GM23338 (cell line): Measurements from ENCODE around the gene EIF2B1. TPM values are rescaled to one million over a fixed set of nuclear protein-coding genes. Genes with fewer than 3 reads are reported as not detected.

Source experiments
- ATAC-seq: fragments of 200-7000 bp; cut with Tn5 transposase; 3 replicates; pipeline ENCODE4 v1.9.1; 2020
- DNase-seq: peaks from one replicate; pipeline ENCODE4 v3.0.0-alpha.2; 2015; ENCODE audit warnings: low spot score
- H2AFZ ChIP-seq: fragments of 200-600 bp; sonication (generic); 2 replicates; pipeline ENCODE4 v1.8.0; 2016; ENCODE audit warnings: antibody characterized with exemption, mild to moderate bottlenecking, moderate library complexity
- H3F3A ChIP-seq: fragments of 200-600 bp; sonication (generic); replicated peaks from 2 replicates; pipeline ENCODE4 v1.8.0; 2017; ENCODE audit warnings: antibody characterized with exemption, mixed run types, low read depth
- H3K27ac ChIP-seq: fragments of 200-600 bp; sonication (generic); 2 replicates; pipeline ENCODE4 v1.6.1; 2016; ENCODE audit warnings: low read depth
- H3K27me3 ChIP-seq: fragments of 200-600 bp; sonication (generic); 2 replicates; pipeline ENCODE4 v1.8.0; 2016; ENCODE audit warnings: mild to moderate bottlenecking, mixed run types, moderate library complexity; ENCODE audit not compliant: insufficient read depth
- H3K36me3 ChIP-seq: fragments of 200-600 bp; sonication (generic); 2 replicates; pipeline ENCODE4 v1.8.0; 2016; ENCODE audit warnings: mild to moderate bottlenecking; ENCODE audit not compliant: insufficient read depth
- H3K4me1 ChIP-seq: fragments of 200-600 bp; sonication (generic); 2 replicates; pipeline ENCODE4 v1.8.0; 2016; ENCODE audit warnings: mild to moderate bottlenecking, moderate library complexity; ENCODE audit not compliant: insufficient read depth
- H3K4me2 ChIP-seq: fragments of 200-600 bp; sonication (generic); 2 replicates; pipeline ENCODE4 v1.7.1; 2017; ENCODE audit warnings: mixed run types
- H3K4me3 ChIP-seq: fragments of 200-600 bp; sonication (generic); 2 replicates; pipeline ENCODE4 v1.6.1; 2016; ENCODE audit warnings: mixed run types
- H3K79me2 ChIP-seq: fragments of 200-600 bp; sonication (generic); replicated peaks from 2 replicates; pipeline ENCODE4 v1.8.0; 2017; ENCODE audit warnings: mild to moderate bottlenecking; ENCODE audit not compliant: insufficient read depth
- H3K9me2 ChIP-seq: fragments of 200-600 bp; sonication (generic); 2 replicates; pipeline ENCODE4 v1.8.0; 2017; ENCODE audit not compliant: insufficient read depth
- H4K20me1 ChIP-seq: fragments of 200-600 bp; sonication (generic); replicated peaks from 2 replicates; pipeline ENCODE4 v1.8.0; 2017; ENCODE audit warnings: mild to moderate bottlenecking; ENCODE audit not compliant: insufficient read depth
- H3K27ac Mint-ChIP-seq: 2 replicates; pipeline ENCODE4 v1.8.0; 2020; ENCODE audit warnings: inconsistent platforms, mild to moderate bottlenecking, moderate library complexity, mixed read lengths
- H3K27me3 Mint-ChIP-seq: 3 replicates; pipeline ENCODE4 v1.8.0; 2022; ENCODE audit warnings: low read depth, mild to moderate bottlenecking, moderate library complexity, mixed read lengths, inconsistent platforms; ENCODE audit not compliant: insufficient read depth, poor library complexity
- H3K36me3 Mint-ChIP-seq: 3 replicates; pipeline ENCODE4 v1.8.0; 2021; ENCODE audit warnings: low read depth, mild to moderate bottlenecking, inconsistent platforms, moderate library complexity, mixed read lengths
- H3K4me1 Mint-ChIP-seq: 3 replicates; pipeline ENCODE4 v1.8.0; 2020; ENCODE audit warnings: mild to moderate bottlenecking, inconsistent platforms, mixed read lengths
- H3K4me3 Mint-ChIP-seq: 3 replicates; pipeline ENCODE4 v1.8.0; 2021; ENCODE audit warnings: moderate library complexity, mild to moderate bottlenecking, inconsistent platforms, mixed read lengths
- H3K9me3 Mint-ChIP-seq: 3 replicates; pipeline ENCODE4 v1.8.0; 2020; ENCODE audit warnings: moderate library complexity, mild to moderate bottlenecking, inconsistent platforms, mixed read lengths
- CREB1 ChIP-seq: fragments of 250-450 bp; sonication (Bioruptor Pico); IDR thresholded peaks from 2 replicates; pipeline ENCODE4 v1.5.0; 2020; ENCODE audit warnings: low read depth, mild to moderate bottlenecking, moderate library complexity
- EZH2phosphoT487 ChIP-seq: fragments of 200-600 bp; sonication (generic); IDR thresholded peaks from one replicate; pipeline ENCODE4 v1.8.1; 2018; ENCODE audit warnings: antibody characterized with exemption; ENCODE audit not compliant: unreplicated experiment
- JUNB ChIP-seq: IDR thresholded peaks from one replicate; pipeline ENCODE4 v1.6.1; 2016; ENCODE audit warnings: antibody characterized with exemption; ENCODE audit not compliant: unreplicated experiment
- NANOG ChIP-seq: IDR thresholded peaks from 2 replicates; pipeline ENCODE4 v1.6.1; 2016; ENCODE audit warnings: antibody characterized with exemption, borderline replicate concordance
- POLR2AphosphoS5 ChIP-seq: IDR thresholded peaks from 2 replicates; pipeline ENCODE4 v1.6.1; 2016; ENCODE audit warnings: antibody characterized with exemption, low read depth
- REST ChIP-seq: IDR thresholded peaks from one replicate; pipeline ENCODE4 v1.6.1; 2018; ENCODE audit warnings: antibody characterized with exemption; ENCODE audit not compliant: unreplicated experiment
- ZNF114 ChIP-seq: fragments of 250-450 bp; sonication (Bioruptor Pico); IDR thresholded peaks from 2 replicates; pipeline ENCODE4 v1.5.0; 2020; ENCODE audit warnings: mild to moderate bottlenecking, moderate library complexity
- ZNF331 ChIP-seq: fragments of 250-450 bp; sonication (Bioruptor Pico); IDR thresholded peaks from 2 replicates; pipeline ENCODE4 v1.5.0; 2020; ENCODE audit warnings: low read depth, mild to moderate bottlenecking, moderate library complexity
- ZNF462 ChIP-seq: fragments of 250-450 bp; sonication (Bioruptor Pico); IDR thresholded peaks from 2 replicates; pipeline ENCODE4 v1.5.0; 2020; ENCODE audit warnings: mild to moderate bottlenecking, moderate library complexity
- polyA plus RNA-seq: library from polyadenylated mRNA; unstranded; fragments of >200 nt; fragmentation: Nextera tagmentation; extraction: Ambion mirVana; gene quantifications from 2 replicates; pipeline ENCODE4 v1.2.1, GENCODE V29; 2016
- total RNA-seq: library from RNA; depleted of rRNA; stranded (reverse); fragments of >200 nt; shearing (Covaris generic); gene quantifications from 2 replicates; pipeline ENCODE4 v1.2.3, GENCODE V29; 2014

Gene EIF2B1
- total and polyA plus RNA-seq, 2 experiments from 2014 or later, result 33.5 to 117 TPM

GRCh38 chr12:123643911-123644310 is 10.4 kb upstream of the EIF2B1 start (continued):
- TF ChIP-seq REST (no peak), EZH2phosphoT487 (no peak), JUNB (no peak), POLR2AphosphoS5 (no peak)

DNA sequence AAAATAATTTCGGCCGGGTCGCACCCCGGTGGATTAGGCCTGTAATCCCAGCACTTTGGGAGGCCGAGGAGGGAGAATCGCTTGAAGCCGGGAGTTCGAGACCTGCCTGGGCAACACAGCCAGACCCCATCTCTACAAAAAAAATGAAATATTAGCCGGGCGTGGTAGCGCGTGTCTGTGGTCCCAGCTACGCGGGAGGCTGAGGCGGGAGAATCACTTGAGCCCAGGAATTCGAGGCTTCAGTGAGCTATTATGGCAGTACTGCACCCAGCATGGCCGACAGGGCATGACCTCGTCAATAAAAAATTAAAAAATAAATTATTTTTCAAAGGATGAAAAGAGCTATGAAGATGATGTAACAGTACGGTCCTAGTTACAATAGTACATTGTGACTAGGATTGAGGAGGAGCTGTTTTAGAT is 666 bp upstream of the EIF2B1 start:
- 0 out of 2 replicates have a peak, but pooled peaks cover 8% of the 10 kb centered on the region for H3K36me3 ChIP-seq
- H3K4me1 ChIP-seq, result peaks cover 5% of the 10 kb centered on the region
- H3K27me3 ChIP-seq, result no peaks in the 10 kb centered on the region
- Mint-ChIP-seq H3K27me3 (peaks cover 9% of the 10 kb centered on the region), H3K27ac (peak overlapping the region; percentile 99), H3K36me3 (peaks cover 23% of the 10 kb centered on the region), H3K4me3 (peak overlapping the region; percentile 98), H3K9me3 (no peaks in the 10 kb centered on the region; the same call in 2 of the 3 replicates), H3K4me1 (peaks cover 6% of the 10 kb centered on the region)
- peak overlapping the region; percentile 85 for H3K27ac ChIP-seq
- 0 out of 2 replicates have a peak, but pooled peaks cover 2% of the 10 kb centered on the region for H3F3A ChIP-seq
- no peaks in the 10 kb centered on the region for H3K9me2 ChIP-seq
- TF ChIP-seq ZNF114 (CRISPR knock-in tag), result no peak
- no peak for TF ChIP-seq NANOG
- TF ChIP-seq ZNF331, result no peak
- TF ChIP-seq CREB1 (CRISPR knock-in tag), result no peak
- TF ChIP-seq ZNF462 (CRISPR knock-in tag), result no peak
- no peaks in the 10 kb centered on the region; the same call in none of the 2 replicates for H4K20me1 ChIP-seq
- H2AFZ ChIP-seq, result 0 out of 2 replicates have a peak overlapping the region, but pooled peaks have one; percentile 57
- H3K4me2 ChIP-seq, result peak overlapping the region; percentile 79
- DNase-seq, result no peak
- H3K79me2 ChIP-seq, result peaks cover 23% of the 10 kb centered on the region
- ATAC-seq, result no peak
- peak overlapping the region; percentile 72 for H3K4me3 ChIP-seq
